ENCODE measurements around the gene ARHGEF25.
"Not testable (repeated sequence)": the region's sequence is repeated elsewhere in the genome, so short reads cannot be mapped to it uniquely, and the experiment has no call there.

The ARHGEF25 gene

DNA sequence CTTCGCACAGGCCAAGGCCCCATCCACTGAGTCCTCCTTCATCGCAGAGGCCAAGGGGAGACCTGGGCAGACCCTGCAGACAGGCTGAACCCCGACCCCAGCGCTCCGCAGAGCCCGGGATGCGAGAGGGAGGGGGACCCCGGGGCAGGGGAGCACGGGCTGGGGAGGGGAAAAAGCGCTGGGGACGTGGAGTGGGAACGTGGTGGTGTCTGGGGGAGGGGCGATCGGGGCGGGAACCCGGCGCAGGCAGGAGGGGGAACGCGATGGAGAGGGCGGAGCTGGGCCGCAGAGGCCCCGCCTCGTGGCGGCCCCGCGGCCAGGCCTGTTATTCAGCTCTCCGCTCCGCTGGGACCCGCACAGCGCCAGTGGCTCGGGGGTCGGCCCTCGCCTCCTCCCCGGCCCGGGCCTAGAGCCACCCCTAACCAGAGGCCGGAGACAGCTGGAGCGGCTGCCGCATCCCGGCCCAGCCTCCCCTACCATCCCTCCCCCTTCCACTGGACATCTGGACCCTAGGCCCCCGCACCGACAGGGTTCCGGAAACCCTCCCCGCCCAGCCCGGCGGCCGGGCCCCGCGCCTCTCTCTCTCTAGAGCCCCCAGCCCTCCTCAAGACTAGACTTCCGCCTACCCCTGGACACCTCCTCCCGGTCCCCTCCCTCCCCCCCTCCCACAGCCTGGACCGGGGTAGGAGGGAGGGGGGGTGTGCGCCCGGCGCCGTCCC, at the start of gene ARHGEF25:
Gene ARHGEF25, plus strand, starts transcription at position 328 of the 719 bp plus-strand sequence. CDS start 460 bp downstream, outside the sequence.
- TF ChIP-seq, protein P1, sequence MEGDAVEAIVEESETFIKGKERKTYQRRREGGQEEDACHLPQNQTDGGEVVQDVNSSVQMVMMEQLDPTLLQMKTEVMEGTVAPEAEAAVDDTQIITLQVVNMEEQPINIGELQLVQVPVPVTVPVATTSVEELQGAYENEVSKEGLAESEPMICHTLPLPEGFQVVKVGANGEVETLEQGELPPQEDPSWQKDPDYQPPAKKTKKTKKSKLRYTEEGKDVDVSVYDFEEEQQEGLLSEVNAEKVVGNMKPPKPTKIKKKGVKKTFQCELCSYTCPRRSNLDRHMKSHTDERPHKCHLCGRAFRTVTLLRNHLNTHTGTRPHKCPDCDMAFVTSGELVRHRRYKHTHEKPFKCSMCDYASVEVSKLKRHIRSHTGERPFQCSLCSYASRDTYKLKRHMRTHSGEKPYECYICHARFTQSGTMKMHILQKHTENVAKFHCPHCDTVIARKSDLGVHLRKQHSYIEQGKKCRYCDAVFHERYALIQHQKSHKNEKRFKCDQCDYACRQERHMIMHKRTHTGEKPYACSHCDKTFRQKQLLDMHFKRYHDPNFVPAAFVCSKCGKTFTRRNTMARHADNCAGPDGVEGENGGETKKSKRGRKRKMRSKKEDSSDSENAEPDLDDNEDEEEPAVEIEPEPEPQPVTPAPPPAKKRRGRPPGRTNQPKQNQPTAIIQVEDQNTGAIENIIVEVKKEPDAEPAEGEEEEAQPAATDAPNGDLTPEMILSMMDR (IDR thresholded peaks at IDR 0.05; ENCODE audit: low read depth, low read length, missing control alignments) = no peak
- no peak for DNase-seq (ENCODE audit: low read depth)
- peak within 1 kb of the TSS; percentile 46 for H3K4me3 ChIP-seq (ENCODE audit: low read depth, low read length)

DNA sequence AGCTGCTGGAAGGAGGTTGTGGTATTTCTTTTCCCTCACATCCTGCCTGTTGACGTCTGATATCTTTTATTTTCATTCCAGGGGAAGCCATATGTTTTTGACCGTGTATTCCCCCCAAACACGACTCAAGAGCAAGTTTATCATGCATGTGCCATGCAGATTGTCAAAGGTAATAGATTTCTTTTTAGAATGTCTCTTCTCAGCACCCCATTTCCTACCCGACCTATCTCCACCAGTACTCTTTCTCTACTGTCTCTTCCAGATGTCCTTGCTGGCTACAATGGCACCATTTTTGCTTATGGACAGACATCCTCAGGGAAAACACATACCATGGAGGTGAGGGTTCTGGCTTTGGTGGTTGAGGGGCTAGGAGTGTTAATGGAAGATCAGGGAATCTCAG, 47.9 kb upstream of the ARHGEF25 start:
- TF ChIP-seq, protein P1 (IDR thresholded peaks at IDR 0.05; ENCODE audit: low read depth, low read length, missing control alignments) = no peak
- no peak for DNase-seq (ENCODE audit: low read depth)
- H3K4me3 ChIP-seq (ENCODE audit: low read depth, low read length) = no peak overlapping the region

DNA sequence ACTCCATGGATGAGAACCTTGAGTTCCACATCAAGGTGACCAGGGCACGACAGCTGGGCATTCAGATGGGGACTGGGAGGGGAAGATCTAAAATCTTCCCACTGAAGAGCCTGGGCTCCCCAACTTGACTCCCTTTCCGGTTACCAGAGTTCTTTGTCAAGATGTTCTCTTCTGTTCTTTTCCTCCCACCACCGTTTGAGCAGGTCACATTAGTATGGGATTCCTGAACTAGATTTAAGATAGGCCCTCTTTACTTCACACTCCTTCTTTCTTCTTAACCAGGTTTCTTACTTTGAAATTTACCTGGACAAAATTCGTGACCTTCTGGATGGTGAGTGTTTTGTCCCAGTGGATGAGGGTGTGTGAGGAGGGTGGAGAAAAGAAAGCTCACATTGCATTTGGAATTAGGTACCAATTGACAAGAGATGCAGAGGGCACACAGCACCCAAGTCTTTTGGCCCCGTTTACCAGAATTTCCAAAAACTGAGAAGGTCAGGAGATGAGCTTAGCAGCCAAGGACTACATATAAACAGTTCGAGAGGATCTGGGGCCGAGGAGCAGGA, 47.0 kb upstream of the ARHGEF25 start:
- no peak for DNase-seq (ENCODE audit: low read depth)
- TF ChIP-seq, protein P1 (IDR thresholded peaks at IDR 0.05; ENCODE audit: low read depth, low read length, missing control alignments) = no peak
- no peak overlapping the region for H3K4me3 ChIP-seq (ENCODE audit: low read depth, low read length)

DNA sequence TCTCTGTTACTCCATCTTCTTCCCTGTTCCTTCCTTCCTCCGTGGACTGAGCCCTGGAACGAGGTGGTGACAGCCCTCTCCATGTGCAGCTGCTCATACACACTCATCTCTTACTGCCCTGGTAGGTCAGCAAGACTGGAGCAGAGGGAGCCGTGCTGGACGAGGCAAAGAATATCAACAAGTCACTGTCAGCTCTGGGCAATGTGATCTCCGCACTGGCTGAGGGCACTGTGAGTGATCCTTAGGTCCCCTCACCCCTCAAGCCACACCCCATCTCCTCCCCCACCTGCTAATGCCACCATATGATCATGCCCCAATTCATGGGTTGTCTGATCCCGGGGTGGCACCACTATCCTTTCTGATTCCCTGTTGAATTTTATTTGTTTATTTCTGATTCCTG, 42.4 kb upstream of the ARHGEF25 start:
- TF ChIP-seq, protein P1 (IDR thresholded peaks at IDR 0.05; ENCODE audit: low read depth, low read length, missing control alignments) = no peak

DNA sequence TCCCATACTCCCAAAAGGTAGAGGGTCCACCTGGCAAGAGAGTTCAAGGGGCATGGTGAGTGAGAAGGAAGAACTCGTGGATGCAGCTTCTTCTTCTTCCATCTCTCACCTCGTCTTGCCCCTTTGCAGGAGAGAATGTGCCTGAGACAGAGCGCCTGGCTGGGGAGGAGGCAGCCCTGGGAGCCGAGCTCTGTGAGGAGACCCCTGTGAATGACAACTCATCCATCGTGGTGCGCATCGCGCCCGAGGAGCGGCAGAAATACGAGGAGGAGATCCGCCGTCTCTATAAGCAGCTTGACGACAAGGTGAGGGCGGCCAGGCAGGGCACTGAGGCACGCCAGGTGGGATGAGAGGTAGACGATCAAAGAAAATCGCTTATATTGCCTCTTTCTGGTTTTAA, 41.4 kb upstream of the ARHGEF25 start:
- H3K4me3 ChIP-seq (ENCODE audit: low read depth, low read length) = no peak overlapping the region
- TF ChIP-seq, protein P1 (IDR thresholded peaks at IDR 0.05; ENCODE audit: low read depth, low read length, missing control alignments) = no peak
- DNase-seq (ENCODE audit: low read depth) = no peak

More for the DNA sequence above, 42.4 kb upstream of the ARHGEF25 start:
- no peak overlapping the region for H3K4me3 ChIP-seq (ENCODE audit: low read depth, low read length)
- no peak for DNase-seq (ENCODE audit: low read depth)

DNA sequence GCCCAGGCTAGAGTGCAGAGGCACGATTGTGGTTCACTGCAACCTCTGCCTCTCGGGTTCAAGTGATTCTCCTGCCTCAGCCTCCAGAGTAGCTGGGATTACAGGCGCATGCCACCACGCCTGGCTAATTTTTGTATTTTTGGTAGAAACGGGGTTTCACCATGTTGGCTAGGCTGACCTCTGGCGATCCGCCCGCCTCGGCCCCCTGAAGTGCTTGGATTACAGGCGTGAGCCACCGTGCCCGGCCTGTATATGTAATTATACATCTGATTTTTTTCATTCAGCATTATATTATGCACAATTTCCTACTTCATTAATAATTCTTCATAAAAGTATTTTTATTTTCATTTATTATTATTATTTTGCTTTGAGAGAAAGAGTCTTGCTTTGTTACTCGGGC, 40.8 kb upstream of the ARHGEF25 start:
- not testable (repeated sequence) for DNase-seq (ENCODE audit: low read depth); H3K4me3 ChIP-seq (ENCODE audit: low read depth, low read length)

DNA sequence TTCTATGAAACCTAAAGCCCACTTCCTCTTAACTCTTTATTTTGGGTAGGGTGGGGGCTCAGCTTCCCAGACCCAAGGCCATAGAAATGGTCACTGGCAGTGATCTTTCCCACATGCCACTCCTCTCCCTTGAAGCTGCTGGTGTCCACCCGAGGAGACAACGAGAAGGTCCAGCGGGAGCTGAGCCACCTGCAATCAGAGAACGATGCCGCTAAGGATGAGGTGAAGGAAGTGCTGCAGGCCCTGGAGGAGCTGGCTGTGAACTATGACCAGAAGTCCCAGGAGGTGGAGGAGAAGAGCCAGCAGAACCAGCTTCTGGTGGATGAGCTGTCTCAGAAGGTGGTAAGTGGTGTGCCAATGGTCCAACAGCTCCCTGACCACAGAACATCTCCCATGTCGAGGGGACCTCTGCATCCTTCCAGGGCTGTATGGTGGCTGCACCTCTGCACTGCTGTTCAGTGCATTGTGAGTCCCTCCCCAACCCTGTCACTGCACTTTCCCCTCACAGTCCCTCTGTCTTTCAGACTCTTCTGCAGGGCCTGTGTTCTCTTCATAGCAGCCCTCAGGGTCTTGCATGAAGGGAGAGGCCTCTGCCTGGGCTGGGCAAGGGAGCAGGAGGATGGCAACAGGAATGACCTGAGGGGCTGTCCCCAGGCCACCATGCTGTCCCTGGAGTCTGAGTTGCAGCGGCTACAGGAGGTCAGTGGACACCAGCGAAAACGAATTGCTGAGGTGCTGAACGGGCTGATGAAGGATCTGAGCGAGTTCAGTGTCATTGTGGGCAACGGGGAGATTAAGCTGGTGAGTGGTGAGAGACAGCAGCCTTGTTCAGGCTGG, 39.1 kb upstream of the ARHGEF25 start:
- TF ChIP-seq, protein P1 (IDR thresholded peaks at IDR 0.05; ENCODE audit: low read depth, low read length, missing control alignments) = no peak
- no peak for DNase-seq (ENCODE audit: low read depth)
- H3K4me3 ChIP-seq (ENCODE audit: low read depth, low read length) = no peak overlapping the region

Data from GM12864 (cell line).